GM08714 (cell line): ENCODE data around the gene NR1H2.

Source experiments
- H3K4me3 ChIP-seq: fragments of 200-500 bp; sonication (Bioruptor generic); 2 replicates; pipeline ENCODE4 v1.5.1; 2014; ENCODE audit warnings: mild to moderate bottlenecking, low read length, inconsistent platforms
- ZNF274 ChIP-seq: IDR thresholded peaks from 2 replicates; pipeline ENCODE4 v1.6.1; 2012; ENCODE audit warnings: mild to moderate bottlenecking, low read depth, low read length

NR1H2 gene

GRCh38 chr19:50415661-50416033, 39.4 kb downstream of the NR1H2 start:
- no peak overlapping the region for H3K4me3 ChIP-seq
- TF ChIP-seq ZNF274: no peak

- TF ChIP-seq ZNF274: no peak
- H3K4me3 ChIP-seq: no peak overlapping the region
Measured at GRCh38 chr19:50416034-50416977, 40.0 kb downstream of the NR1H2 start.

- TF ChIP-seq ZNF274: no peak
- no peak overlapping the region; the same call in 1 of the 2 replicates for H3K4me3 ChIP-seq
Measured at GRCh38 chr19:50417111-50418081, 41.1 kb downstream of the NR1H2 start.

GRCh38 chr19:50418176-50419021, 42.1 kb downstream of the NR1H2 start, which contains the start of gene SPIB:
Gene SPIB, plus strand, starts transcription at chr19:50418938. Its CDS starts 25 bp downstream, at chr19:50418963.
- peak within 1 kb of the TSS; percentile 54; the same call in 1 of the 2 replicates for H3K4me3 ChIP-seq
- no peak for TF ChIP-seq ZNF274

- peak overlapping the region; percentile 54; the same call in 1 of the 2 replicates for H3K4me3 ChIP-seq
- TF ChIP-seq ZNF274: no peak
Measured at GRCh38 chr19:50419022-50419579, 42.8 kb downstream of the NR1H2 start.

GRCh38 chr19:50419580-50420035, 43.4 kb downstream of the NR1H2 start:
- TF ChIP-seq ZNF274: no peak
- peak overlapping the region; percentile 54; the same call in 1 of the 2 replicates for H3K4me3 ChIP-seq

- peak overlapping the region; percentile 54; the same call in 1 of the 2 replicates for H3K4me3 ChIP-seq
- TF ChIP-seq ZNF274: no peak
Measured at GRCh38 chr19:50420127-50420526, 43.9 kb downstream of the NR1H2 start.

GRCh38 chr19:50420808-50421207, 44.6 kb downstream of the NR1H2 start:
- no peak overlapping the region; the same call in 1 of the 2 replicates for H3K4me3 ChIP-seq
- no peak for TF ChIP-seq ZNF274

- no peak for TF ChIP-seq ZNF274
Measured at GRCh38 chr19:50422397-50423278, 46.4 kb downstream of the NR1H2 start.

GRCh38 chr19:50423279-50424113, 47.2 kb downstream of the NR1H2 start:
- H3K4me3 ChIP-seq: no peak overlapping the region
- no peak for TF ChIP-seq ZNF274

More at GRCh38 chr19:50422397-50423278, 46.4 kb downstream of the NR1H2 start:
- no peak overlapping the region for H3K4me3 ChIP-seq

GRCh38 chr19:50425581-50425980, 49.3 kb downstream of the NR1H2 start:
- H3K4me3 ChIP-seq: no peak overlapping the region
- TF ChIP-seq ZNF274: no peak
